ENCODE measurements around the gene TNFSF10. TPM values are rescaled to one million over a fixed set of nuclear protein-coding genes. Genes with fewer than 3 reads are reported as not detected.
A peak's percentile ranks its signal among the peaks of the same experiment; 100 is the strongest.

TNFSF10 gene
- total and polyA plus RNA-seq, 10 of the 15 experiments (the other 5 are each of a cell fraction or from before 2014, with no cell fraction given) = 2.1 to 12.3 (median 4.4) TPM

DNA sequence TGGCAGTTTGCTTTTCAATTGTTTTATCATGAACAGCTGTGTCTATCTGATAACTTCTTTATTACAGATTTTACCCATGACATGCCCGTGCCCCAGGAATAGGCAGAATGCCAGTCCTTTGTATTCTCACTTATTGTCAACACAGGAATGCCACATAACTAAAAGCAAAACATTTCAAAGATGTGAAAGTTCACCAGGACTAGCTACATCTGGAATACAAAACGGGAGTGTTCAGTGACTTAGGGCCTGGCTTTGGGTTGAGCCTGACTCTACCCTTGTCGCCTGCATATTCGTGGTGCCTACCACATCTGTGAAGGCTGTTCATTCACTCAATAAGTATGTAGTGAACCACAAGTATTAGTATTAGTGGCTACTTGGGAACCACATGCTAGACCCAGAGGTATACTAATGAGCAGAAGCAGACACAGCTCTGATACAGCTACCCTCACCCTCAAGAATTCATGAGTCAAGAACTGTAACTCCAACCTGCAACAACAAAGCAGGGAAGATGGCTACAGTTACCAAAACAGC, 2.9 kb downstream of the TNFSF10 start (continued):
- TF ChIP-seq, protein P1, sequence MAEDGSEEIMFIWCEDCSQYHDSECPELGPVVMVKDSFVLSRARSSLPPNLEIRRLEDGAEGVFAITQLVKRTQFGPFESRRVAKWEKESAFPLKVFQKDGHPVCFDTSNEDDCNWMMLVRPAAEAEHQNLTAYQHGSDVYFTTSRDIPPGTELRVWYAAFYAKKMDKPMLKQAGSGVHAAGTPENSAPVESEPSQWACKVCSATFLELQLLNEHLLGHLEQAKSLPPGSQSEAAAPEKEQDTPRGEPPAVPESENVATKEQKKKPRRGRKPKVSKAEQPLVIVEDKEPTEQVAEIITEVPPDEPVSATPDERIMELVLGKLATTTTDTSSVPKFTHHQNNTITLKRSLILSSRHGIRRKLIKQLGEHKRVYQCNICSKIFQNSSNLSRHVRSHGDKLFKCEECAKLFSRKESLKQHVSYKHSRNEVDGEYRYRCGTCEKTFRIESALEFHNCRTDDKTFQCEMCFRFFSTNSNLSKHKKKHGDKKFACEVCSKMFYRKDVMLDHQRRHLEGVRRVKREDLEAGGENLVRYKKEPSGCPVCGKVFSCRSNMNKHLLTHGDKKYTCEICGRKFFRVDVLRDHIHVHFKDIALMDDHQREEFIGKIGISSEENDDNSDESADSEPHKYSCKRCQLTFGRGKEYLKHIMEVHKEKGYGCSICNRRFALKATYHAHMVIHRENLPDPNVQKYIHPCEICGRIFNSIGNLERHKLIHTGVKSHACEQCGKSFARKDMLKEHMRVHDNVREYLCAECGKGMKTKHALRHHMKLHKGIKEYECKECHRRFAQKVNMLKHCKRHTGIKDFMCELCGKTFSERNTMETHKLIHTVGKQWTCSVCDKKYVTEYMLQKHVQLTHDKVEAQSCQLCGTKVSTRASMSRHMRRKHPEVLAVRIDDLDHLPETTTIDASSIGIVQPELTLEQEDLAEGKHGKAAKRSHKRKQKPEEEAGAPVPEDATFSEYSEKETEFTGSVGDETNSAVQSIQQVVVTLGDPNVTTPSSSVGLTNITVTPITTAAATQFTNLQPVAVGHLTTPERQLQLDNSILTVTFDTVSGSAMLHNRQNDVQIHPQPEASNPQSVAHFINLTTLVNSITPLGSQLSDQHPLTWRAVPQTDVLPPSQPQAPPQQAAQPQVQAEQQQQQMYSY (CRISPR knock-in tag; IDR thresholded peaks at IDR 0.05) = no peak
- no peak for TF ChIP-seq CBFB (IDR thresholded peaks at IDR 0.05; ENCODE audit: low read depth)
- no peak for TF ChIP-seq BACH1 (IDR thresholded peaks at IDR 0.05; ENCODE audit: borderline replicate concordance)

DNA sequence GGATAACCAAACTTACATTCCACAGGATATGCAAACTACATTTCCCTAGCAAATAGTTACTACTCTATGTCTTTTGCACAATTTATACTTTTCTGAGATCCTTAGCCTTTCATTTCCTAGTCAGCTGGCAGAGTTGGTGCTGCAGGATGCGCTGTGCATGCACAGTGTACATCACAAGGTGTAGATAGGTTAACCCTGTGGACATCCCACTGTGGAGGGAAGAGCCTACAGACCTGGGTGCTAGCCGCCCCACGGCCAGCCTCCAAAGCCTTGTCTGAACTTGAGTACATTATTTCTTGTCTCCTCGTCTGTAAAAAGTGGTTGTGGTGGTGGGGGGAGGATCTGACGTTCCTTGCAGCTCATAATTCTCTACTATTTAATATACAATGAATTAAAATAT, 3.5 kb downstream of the TNFSF10 start:
- SMC1A ChIA-PET (ENCODE audit: uncharacterized antibody, unreplicated experiment) = interaction anchor here (0.8 to 2.8 kb wide), 7 partner anchors 10 to 76 kb away, joined by 3 to 21 read pairs (median 3); no protein-coding TSS in a partner anchor
- Histone ChIP-seq H3K9me3 (replicated peaks; ENCODE audit: control insufficient read depth, insufficient read depth, low read length) (no peaks in the 10 kb centered on the region), H4K20me1 (ENCODE audit: control insufficient read depth, insufficient read depth) (no peaks in the 10 kb centered on the region), H3K79me2 (ENCODE audit: control insufficient read depth, insufficient read depth, low read length) (peaks cover 18% of the 10 kb centered on the region), H3K36me3 (ENCODE audit: control insufficient read depth in 2 of 2, insufficient read depth in 2 of 2, low read length in 1 of 2) (no peaks in the 10 kb centered on the region; a peak in 1 of 4 replicates), H3K27me3 (replicated peaks in 1 of 2; ENCODE audit: control insufficient read depth in 2 of 2, insufficient read depth in 2 of 2, low read length in 1 of 2) (no peaks in the 10 kb centered on the region), H3K27ac (ENCODE audit: control insufficient read depth, insufficient read depth) (no peak overlapping the region), H3K4me2 (ENCODE audit: control insufficient read depth, insufficient read depth) (peak overlapping the region; percentile 49), H3K4me1 (ENCODE audit: control insufficient read depth, insufficient read depth, low read length) (peaks cover 10% of the 10 kb centered on the region; the same call in 1 of the 2 replicates), H3K4me3 (0 out of 2 replicates have a peak overlapping the region, but pooled peaks have one; percentile 8), H3K9ac (ENCODE audit: control insufficient read depth, insufficient read depth, low read length) (no peak overlapping the region), H2AFZ (ENCODE audit: control insufficient read depth, low read depth, low read length) (no peak overlapping the region)
- ATAC-seq (no peak), FAIRE-seq (no peak), DNase-seq (ENCODE audit: low read depth, low spot score) (no peak)
- no TSS peak for BruUV-seq (replicated peaks)
- 89% methylated on average over 5 of the region's 5 CpGs for WGBS (ENCODE audit: insufficient coverage, insufficient replicate concordance, low lambda C conversion rate, missing lambda C conversion rate)
- RAD21 ChIA-PET (ENCODE audit: unreplicated experiment) = interaction anchor here (1.0 to 3.5 kb wide), 3 partner anchors 11 to 116 kb away, joined by 3 to 18 read pairs (median 4); no protein-coding TSS in a partner anchor
- POLR2A ChIA-PET = interaction anchor here (1.3 kb wide), 1 partner anchor 75 kb away, joined by 3 read pairs; no protein-coding TSS in a partner anchor
- intact Hi-C loops (cut with micrococcal nuclease; ENCODE audit: unreplicated experiment) (loop anchor here (1.0 kb wide), 1 partner anchor 73 kb away; no protein-coding TSS in a partner anchor), in situ Hi-C loops (cut with MboI) (no loop called here)
- CTCF ChIA-PET = interaction anchor here (1.1 to 2.9 kb wide), 4 partner anchors 10 to 105 kb away, joined by 3 to 15 read pairs (median 6); no protein-coding TSS in a partner anchor
- no peak for TF ChIP-seq CREM (IDR thresholded peaks at IDR 0.05; ENCODE audit: low read depth)
- TF ChIP-seq JUNB (IDR thresholded peaks at IDR 0.05) = no peak
- no peak for TF ChIP-seq HDGF (IDR thresholded peaks at IDR 0.05)
- TF ChIP-seq, protein P2, sequence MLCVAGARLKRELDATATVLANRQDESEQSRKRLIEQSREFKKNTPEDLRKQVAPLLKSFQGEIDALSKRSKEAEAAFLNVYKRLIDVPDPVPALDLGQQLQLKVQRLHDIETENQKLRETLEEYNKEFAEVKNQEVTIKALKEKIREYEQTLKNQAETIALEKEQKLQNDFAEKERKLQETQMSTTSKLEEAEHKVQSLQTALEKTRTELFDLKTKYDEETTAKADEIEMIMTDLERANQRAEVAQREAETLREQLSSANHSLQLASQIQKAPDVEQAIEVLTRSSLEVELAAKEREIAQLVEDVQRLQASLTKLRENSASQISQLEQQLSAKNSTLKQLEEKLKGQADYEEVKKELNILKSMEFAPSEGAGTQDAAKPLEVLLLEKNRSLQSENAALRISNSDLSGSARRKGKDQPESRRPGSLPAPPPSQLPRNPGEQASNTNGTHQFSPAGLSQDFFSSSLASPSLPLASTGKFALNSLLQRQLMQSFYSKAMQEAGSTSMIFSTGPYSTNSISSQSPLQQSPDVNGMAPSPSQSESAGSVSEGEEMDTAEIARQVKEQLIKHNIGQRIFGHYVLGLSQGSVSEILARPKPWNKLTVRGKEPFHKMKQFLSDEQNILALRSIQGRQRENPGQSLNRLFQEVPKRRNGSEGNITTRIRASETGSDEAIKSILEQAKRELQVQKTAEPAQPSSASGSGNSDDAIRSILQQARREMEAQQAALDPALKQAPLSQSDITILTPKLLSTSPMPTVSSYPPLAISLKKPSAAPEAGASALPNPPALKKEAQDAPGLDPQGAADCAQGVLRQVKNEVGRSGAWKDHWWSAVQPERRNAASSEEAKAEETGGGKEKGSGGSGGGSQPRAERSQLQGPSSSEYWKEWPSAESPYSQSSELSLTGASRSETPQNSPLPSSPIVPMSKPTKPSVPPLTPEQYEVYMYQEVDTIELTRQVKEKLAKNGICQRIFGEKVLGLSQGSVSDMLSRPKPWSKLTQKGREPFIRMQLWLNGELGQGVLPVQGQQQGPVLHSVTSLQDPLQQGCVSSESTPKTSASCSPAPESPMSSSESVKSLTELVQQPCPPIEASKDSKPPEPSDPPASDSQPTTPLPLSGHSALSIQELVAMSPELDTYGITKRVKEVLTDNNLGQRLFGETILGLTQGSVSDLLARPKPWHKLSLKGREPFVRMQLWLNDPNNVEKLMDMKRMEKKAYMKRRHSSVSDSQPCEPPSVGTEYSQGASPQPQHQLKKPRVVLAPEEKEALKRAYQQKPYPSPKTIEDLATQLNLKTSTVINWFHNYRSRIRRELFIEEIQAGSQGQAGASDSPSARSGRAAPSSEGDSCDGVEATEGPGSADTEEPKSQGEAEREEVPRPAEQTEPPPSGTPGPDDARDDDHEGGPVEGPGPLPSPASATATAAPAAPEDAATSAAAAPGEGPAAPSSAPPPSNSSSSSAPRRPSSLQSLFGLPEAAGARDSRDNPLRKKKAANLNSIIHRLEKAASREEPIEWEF (IDR thresholded peaks at IDR 0.05; ENCODE audit: insufficient replicate concordance, low read depth, low read length) = no peak
- TF ChIP-seq YY1 (IDR thresholded peaks at IDR 0.05; ENCODE audit: low read depth, low read length) = no peak
- no peak for TF ChIP-seq EGR1 (IDR thresholded peaks at IDR 0.05; ENCODE audit: borderline replicate concordance in 1 of 2, low read depth in 2 of 2, low read length in 2 of 2)
- no peak for TF ChIP-seq STAT1 (conservative IDR thresholded peaks at IDR 0.05)
- no peak for TF ChIP-seq EP300 (IDR thresholded peaks at IDR 0.05; ENCODE audit: borderline replicate concordance in 1 of 2, control insufficient read depth in 1 of 2, low read depth in 2 of 2, low read length in 2 of 2)
- no peak for TF ChIP-seq NR2C1 (IDR thresholded peaks at IDR 0.05)
- TF ChIP-seq SP1 (IDR thresholded peaks at IDR 0.05; ENCODE audit: low read depth, low read length) = no peak
- no peak for TF ChIP-seq SMARCA5 (IDR thresholded peaks at IDR 0.05)
- no peak for TF ChIP-seq BRCA1 (IDR thresholded peaks at IDR 0.05; ENCODE audit: low read depth, low read length)

Measured in GM12878 (cell line).